Adipose tissue (tissue), 3 donors: Measurements from ENCODE around the gene TEPSIN. TPM values are rescaled to one million over a fixed set of nuclear protein-coding genes. Genes with fewer than 3 reads are reported as not detected.

ENCODE experiments used
- H3K27ac ChIP-seq: one replicate; pipeline ENCODE4 v1.5.1; 2013; ENCODE audit warnings: low read depth, low read length
- WGBS, 3 donors: extraction: QIAGEN DNeasy Blood & Tissue Kit; methylation state at CpG; one replicate each; pipeline ENCODE4 v1.1.7; 2013; 5-methylcytosine and 5-hydroxymethylcytosine counted together
- polyA plus RNA-seq, 3 donors: library from polyadenylated mRNA; stranded (reverse); fragments of 200-250 nt; gene quantifications; one replicate each; pipeline ENCODE4 v1.2.3, GENCODE V29; 2013
- donor health status: healthy with polysubstance abuse.
- donor health status: Bipolar disorder and iron deficiency.
- donor health status: healthy.

TEPSIN gene
- polyA plus RNA-seq, 3 donors, result 22.7 to 24.7 (median 24.0) TPM

GRCh38 chr17:81253358-81254131 is 14.7 kb upstream of the TEPSIN start:
- 62 to 64% (median 63%) methylated on average over 19 of the region's 19 CpGs for WGBS, 3 donors
- H3K27ac ChIP-seq, result no peak overlapping the region

DNA sequence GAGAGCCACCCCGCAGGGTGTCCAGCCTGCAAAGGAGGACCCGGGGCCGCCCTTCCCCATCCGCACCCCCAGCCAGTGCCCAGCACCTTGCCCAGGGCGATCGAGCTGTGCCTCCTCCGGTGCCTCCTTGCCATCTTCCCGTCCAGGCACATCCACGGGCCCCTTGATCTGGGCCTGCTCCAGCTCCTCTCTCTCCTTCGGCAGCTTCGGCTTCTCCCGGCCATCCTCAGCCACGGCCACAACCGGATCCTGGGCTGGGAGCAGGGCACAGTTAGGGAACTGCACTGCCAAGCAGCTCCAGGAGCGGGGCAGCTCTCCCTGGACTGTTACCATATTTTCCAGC is 14.1 kb upstream of the TEPSIN start:
- WGBS, 3 donors, result 74 to 80% (median 79%) methylated on average over 13 to 15 of the region's 15 CpGs
- H3K27ac ChIP-seq, result no peak overlapping the region

- 85 to 90% (median 89%) methylated on average over 15 of the region's 15 CpGs for WGBS, 3 donors
- no peak overlapping the region for H3K27ac ChIP-seq
Observed at GRCh38 chr17:81252326-81252986, 13.6 kb upstream of the TEPSIN start.

DNA sequence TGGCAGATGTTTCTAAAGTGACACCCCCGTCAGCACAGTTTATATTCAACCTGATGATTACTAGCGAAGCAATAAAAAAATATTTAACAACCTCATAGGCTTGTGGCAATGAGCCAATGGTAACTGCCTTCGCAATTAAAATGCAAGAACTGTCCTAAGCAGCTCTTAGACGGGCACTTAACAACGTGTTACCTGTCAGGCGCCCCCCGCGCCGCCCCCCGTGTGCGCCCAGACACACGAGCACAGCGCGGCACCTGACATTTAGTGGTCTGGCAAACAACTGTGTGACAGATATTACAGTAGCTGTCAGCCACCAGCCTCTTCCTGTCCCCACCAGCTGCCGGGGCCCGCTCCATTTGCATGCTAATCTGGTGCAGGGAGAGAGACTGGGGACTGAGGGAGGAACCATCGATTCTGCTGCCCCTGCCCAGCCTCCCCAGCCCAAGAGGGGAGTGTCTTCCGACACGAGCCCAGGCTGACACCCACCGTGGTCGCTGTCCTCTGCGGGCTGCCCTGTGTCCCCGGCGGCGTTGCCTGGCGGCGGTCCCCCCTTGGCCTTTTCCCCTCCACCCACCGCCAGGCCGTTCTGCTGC is 12.9 kb upstream of the TEPSIN start:
- no peak overlapping the region for H3K27ac ChIP-seq
- WGBS, 3 donors, result 83 to 88% (median 84%) methylated on average over 29 of the region's 29 CpGs

- WGBS, 3 donors, result 75 to 86% (median 77%) methylated on average over 23 to 25 of the region's 25 CpGs
- no peak overlapping the region for H3K27ac ChIP-seq
Observed at GRCh38 chr17:81251094-81251708, 12.3 kb upstream of the TEPSIN start.

DNA sequence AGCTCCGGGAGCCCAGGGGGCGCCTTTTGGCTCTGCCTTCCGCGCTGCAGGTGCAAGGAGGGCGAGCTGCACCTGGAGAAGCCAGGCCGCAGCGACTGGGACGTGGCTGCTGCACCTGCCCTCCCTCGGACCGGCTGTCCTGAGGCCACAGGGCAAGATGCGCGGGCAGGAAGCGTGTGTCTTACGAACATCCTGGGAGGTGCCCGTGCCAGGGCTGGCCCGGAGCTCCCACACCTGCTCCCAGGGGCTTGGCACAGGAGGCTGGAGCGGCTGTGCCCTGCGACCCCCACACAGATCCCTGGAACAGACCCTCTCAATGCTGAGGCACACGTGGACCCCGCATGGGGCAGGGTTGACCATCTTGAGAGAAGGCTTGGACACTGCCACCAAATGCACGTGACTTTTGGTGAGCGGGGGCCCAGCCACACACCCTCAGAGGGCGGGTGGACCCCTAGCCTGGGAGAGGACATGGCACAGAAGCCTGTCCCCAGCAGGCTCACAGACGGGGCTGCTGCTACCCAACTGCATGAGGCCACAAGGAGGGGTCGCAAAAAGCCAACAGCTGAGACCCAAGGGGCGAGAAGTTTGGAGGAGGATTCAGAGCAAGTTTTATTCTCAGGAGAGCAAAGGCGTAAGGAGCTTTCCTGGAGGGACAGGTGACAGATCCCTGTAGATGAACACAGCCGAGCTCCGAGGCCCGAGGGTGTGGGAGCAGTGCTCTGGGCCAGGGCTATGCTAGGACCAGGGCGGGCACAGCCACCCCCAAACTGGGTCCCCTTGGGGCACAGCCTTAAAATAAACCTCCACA is 11.6 kb upstream of the TEPSIN start:
- no peak overlapping the region for H3K27ac ChIP-seq
- WGBS, 3 donors, result 90 to 93% (median 90%) methylated on average over 31 of the region's 31 CpGs

GRCh38 chr17:81249223-81250040 is 10.6 kb upstream of the TEPSIN start:
- WGBS, 3 donors, result 87 to 92% (median 92%) methylated on average over 15 of the region's 15 CpGs
- no peak overlapping the region for H3K27ac ChIP-seq

- 84 to 89% (median 86%) methylated on average over 16 of the region's 16 CpGs for WGBS, 3 donors
- no peak overlapping the region for H3K27ac ChIP-seq
Observed at GRCh38 chr17:81248649-81249048, 9.8 kb upstream of the TEPSIN start.

DNA sequence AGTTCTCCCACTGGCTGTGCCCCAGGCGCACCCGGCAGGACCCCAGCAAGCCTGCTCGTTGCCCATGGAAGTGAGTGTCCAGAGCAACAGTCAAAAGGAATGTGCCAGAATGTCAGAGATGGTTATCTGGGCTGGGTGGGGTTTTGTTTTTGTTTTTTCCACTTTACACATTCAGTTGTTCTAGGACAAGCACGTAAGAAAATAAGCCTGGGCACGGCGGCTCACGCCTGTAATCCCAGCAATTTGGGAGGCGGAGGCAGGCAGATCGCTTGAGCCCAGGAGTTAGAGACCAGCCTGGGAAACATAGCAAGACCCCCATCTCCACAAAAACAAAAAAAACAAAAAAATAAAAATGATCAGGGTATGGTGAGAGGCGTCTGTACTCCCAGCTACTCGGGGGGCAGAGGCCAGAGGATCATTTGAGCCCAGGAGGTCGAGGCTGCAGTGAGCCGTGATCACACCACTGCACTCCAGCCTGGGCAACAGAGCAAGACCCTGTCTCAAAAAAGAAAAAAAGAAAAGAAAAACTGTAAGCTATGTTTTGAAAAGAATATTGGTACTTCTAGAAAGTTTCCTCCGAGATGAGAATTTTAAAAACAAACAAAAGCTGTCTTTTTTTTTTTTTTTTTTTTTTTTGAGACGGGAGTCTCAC is 8.6 kb upstream of the TEPSIN start:
- no peak overlapping the region for H3K27ac ChIP-seq
- WGBS, 3 donors, result 93 to 95% (median 93%) methylated on average over 14 of the region's 15 CpGs

GRCh38 chr17:81246679-81247338 is 8.0 kb upstream of the TEPSIN start:
- WGBS, 3 donors, result 93 to 96% (median 96%) methylated on average over 26 to 28 of the region's 28 CpGs
- H3K27ac ChIP-seq, result no peak overlapping the region

DNA sequence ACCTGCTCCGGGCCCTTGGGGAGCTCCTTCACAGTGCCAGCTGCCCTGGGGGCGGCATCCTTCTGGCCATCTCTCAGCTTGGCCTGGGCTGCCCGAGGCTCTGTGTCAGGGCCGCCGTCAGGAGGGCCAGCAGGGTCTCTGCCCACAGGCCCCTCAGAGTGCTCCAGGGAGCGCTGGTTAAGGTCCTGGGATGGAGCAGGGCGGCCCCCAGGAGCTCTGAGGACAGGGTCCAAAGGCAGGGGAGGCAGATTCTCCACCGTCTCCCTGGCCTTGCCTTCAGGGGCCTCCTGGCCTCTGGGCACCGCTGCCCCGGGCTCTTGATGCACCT is 7.5 kb upstream of the TEPSIN start:
- WGBS, 3 donors, result 89 to 92% (median 90%) methylated on average over 10 of the region's 10 CpGs

GRCh38 chr17:81245665-81246342 is 6.9 kb upstream of the TEPSIN start:
- WGBS, 3 donors, result 68 to 79% (median 77%) methylated on average over 34 to 37 of the region's 37 CpGs
- H3K27ac ChIP-seq, result no peak overlapping the region

More for the DNA sequence above, 7.5 kb upstream of the TEPSIN start:
- no peak overlapping the region for H3K27ac ChIP-seq

DNA sequence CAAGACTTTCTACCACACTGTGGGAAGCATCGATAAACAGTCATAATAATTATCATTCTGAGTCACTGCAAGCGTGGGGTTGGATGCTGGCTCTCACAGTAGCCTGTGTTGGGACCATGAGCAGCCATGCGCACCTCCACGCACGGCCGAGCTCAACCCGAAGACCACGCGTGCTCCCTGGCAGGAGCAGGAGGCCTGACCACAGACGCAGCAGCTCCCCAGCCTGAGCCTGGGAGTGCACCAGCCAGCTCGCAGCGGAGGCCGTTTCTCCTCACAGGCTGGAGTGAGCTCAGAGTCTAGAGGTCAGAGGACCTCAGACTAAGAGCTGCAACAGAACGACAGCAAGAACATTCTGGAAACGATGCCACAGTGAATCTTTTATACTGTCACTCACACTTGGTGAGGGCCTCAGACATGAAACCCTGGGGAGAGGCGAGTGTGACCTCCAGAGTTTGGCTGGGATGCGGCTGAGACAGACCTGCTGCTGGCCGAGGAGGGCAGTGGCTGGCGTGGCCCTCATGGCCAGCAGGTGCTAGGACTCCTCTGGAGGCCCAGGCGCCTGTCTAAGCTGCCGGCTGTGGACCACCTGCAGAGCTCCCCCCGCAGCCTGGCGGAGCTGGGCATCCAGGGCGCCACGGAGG is 6.3 kb upstream of the TEPSIN start:
- no peak overlapping the region for H3K27ac ChIP-seq
- WGBS, 3 donors, result 84 to 86% (median 85%) methylated on average over 25 of the region's 25 CpGs

- WGBS, 3 donors, result 73 to 82% (median 78%) methylated on average over 24 of the region's 24 CpGs
- no peak overlapping the region for H3K27ac ChIP-seq
Observed at GRCh38 chr17:81244358-81245023, 5.6 kb upstream of the TEPSIN start.

GRCh38 chr17:81243333-81243664 is 4.4 kb upstream of the TEPSIN start:
- H3K27ac ChIP-seq, result no peak overlapping the region
- 79 to 86% (median 80%) methylated on average over 10 of the region's 10 CpGs for WGBS, 3 donors
